Keratinocyte (primary cell): Measurements from ENCODE around the gene RND3. TPM values are rescaled to one million over a fixed set of nuclear protein-coding genes. Genes with fewer than 3 reads are reported as not detected.
A peak's percentile ranks its signal among the peaks of the same experiment; 100 is the strongest.

Experiments
- DNase-seq: peaks from one replicate; pipeline ENCODE4 v3.0.0-alpha.2; 2011; ENCODE audit warnings: low read depth, missing footprints, low spot score
- FAIRE-seq: peaks from 2 replicates; lab custom pipeline; 2011; peaks lifted over from hg19 to GRCh38; lab: Jason Lieb, UNC
- H2AFZ ChIP-seq: 2 replicates; pipeline ENCODE4 v1.6.0; 2012; ENCODE audit warnings: low read length, control low read depth, inconsistent platforms; ENCODE audit not compliant: control insufficient read depth
- H3K27ac ChIP-seq: 2 replicates; pipeline ENCODE4 v1.5.1; 2011; ENCODE audit warnings: low read length; ENCODE audit not compliant: control insufficient read depth, insufficient read depth
- H3K27me3 ChIP-seq: 3 replicates; pipeline ENCODE4 v1.6.0; 2011; ENCODE audit warnings: low read length; ENCODE audit not compliant: control insufficient read depth, insufficient read depth; ENCODE audit errors: extremely low read depth
- H3K36me3 ChIP-seq, 2 experiments: 2 replicates in 1 of 2; 3 replicates in 1 of 2; pipeline ENCODE4 v1.5.1; 2011; ENCODE audit warnings: low read length in 2 of 2, mild to moderate bottlenecking in 1 of 2; ENCODE audit not compliant: control insufficient read depth in 2 of 2, insufficient read depth in 2 of 2; ENCODE audit errors: extremely low read depth in 1 of 2
- H3K4me1 ChIP-seq: 3 replicates; pipeline ENCODE4 v1.5.1; 2011; ENCODE audit warnings: low read length; ENCODE audit not compliant: control insufficient read depth, insufficient read depth; ENCODE audit errors: extremely low read depth
- H3K4me2 ChIP-seq: 3 replicates; pipeline ENCODE4 v1.6.0; 2011; ENCODE audit warnings: low read depth, low read length; ENCODE audit not compliant: control insufficient read depth, insufficient read depth; ENCODE audit errors: extremely low read depth
- H3K4me3 ChIP-seq, 3 experiments: fragments of 200-600 bp in 1 of 3; sonication (generic) in 1 of 3; 2 replicates in 2 of 3; 3 replicates in 1 of 3; pipeline ENCODE4 v1.5.1; 2011 to 2016; ENCODE audit warnings: low read length in 3 of 3, mild to moderate bottlenecking in 3 of 3, control low read depth in 2 of 3, inconsistent platforms in 1 of 3, low read depth in 1 of 3, mixed read lengths in 1 of 3, mixed run types in 1 of 3, moderate library complexity in 1 of 3; ENCODE audit not compliant: control insufficient read depth in 2 of 3, insufficient read depth in 2 of 3; ENCODE audit errors: extremely low read depth in 1 of 3
- H3K79me2 ChIP-seq: 2 replicates; pipeline ENCODE4 v1.6.0; 2012; ENCODE audit warnings: low read length; ENCODE audit not compliant: control insufficient read depth, insufficient read depth
- H3K9ac ChIP-seq: 3 replicates; pipeline ENCODE4 v1.6.0; 2011; ENCODE audit warnings: low read length; ENCODE audit not compliant: control insufficient read depth, insufficient read depth; ENCODE audit errors: extremely low read depth
- H3K9me1 ChIP-seq: 3 replicates; pipeline ENCODE4 v1.6.0; 2011; ENCODE audit warnings: low read length; ENCODE audit not compliant: control insufficient read depth, insufficient read depth; ENCODE audit errors: extremely low read depth
- H3K9me3 ChIP-seq: 2 replicates; pipeline ENCODE4 v1.5.1; 2012; ENCODE audit warnings: low read depth, low read length; ENCODE audit not compliant: control insufficient read depth
- H4K20me1 ChIP-seq: 3 replicates; pipeline ENCODE4 v1.6.0; 2011; ENCODE audit warnings: low read length; ENCODE audit not compliant: control insufficient read depth, insufficient read depth; ENCODE audit errors: extremely low read depth
- CTCF ChIP-seq, 3 experiments: IDR thresholded peaks in 1 of 3; conservative IDR thresholded peaks in 1 of 3; optimal IDR thresholded peaks in 1 of 3; 2 replicates in 2 of 3; 3 replicates in 1 of 3; pipeline versions ENCODE3 to v1.5.1; 2011; ENCODE audit warnings: low read length in 3 of 3, mild to moderate bottlenecking in 3 of 3, moderate library complexity in 2 of 3, control low read depth in 1 of 3, inconsistent platforms in 1 of 3; ENCODE audit not compliant: insufficient read depth in 2 of 3; ENCODE audit errors: extremely low read depth in 1 of 3
- EZH2 ChIP-seq: IDR thresholded peaks from one replicate; pipeline ENCODE4 v1.6.1; 2012; ENCODE audit warnings: inconsistent platforms, mild to moderate bottlenecking, low read length, moderate library complexity
- dilution Hi-C: fragments of 300-500 bp; cut with MboI; formaldehyde crosslinking; loops from one replicate; pipeline ENCODE4 v1.7.0; 2020; ENCODE audit warnings: low sequenced_read_pairs; ENCODE audit not compliant: extremely low pct_ligation_motif_present
- polyA plus RNA-seq, 5 experiments: library from polyadenylated mRNA; depleted of rRNA in 3 of 5; stranded (reverse) in 3 of 5; stranded (forward) in 1 of 5; unstranded in 1 of 5; fragments of >200 nt; gene quantifications; 1 replicate in 1 of 5; 2 replicates in 3 of 5; 3 replicates in 1 of 5; pipeline versions ENCODE4 v1.2.1 to v1.2.3, GENCODE V29; 2011 to 2012; ENCODE audit warnings: missing spikeins in 2 of 5, low read depth in 1 of 5, low replicate concordance in 1 of 5

Gene RND3
- polyA plus RNA-seq, 1 donor (not counting 4 experiments of a cell fraction or from before 2014, with no cell fraction given): 202 TPM

DNA sequence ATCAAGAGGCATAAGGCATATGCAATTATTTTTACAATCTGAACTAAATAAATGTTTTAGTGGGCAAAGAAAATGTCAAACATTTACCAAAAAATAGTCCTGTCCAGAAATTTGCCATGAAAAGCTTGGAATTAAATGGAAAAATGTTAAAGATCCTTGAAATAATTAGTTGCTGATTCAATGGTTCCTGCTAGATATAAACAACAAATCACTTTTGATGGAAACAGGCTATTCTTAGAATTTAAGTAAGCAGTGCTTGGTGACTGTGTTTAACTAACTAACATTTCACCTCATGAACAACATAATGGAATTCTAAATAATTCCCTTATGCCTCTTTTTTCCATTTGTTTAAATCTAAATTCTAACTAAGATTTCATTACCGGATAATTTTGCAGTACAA is 3.9 kb downstream of the RND3 start:
- Histone ChIP-seq H3K4me3 (peak overlapping the region; percentile 3 to 99 (median 93)), H2AFZ (no peak overlapping the region), H3K9ac (peak overlapping the region; percentile 100), H3K4me1 (peaks cover 55% of the 10 kb centered on the region), H3K9me3 (no peaks in the 10 kb centered on the region), H3K36me3 (peaks cover 5 to 23% of the 10 kb centered on the region in 2 experiments), H3K27ac (peak overlapping the region; percentile 99), H3K9me1 (no peaks in the 10 kb centered on the region), H4K20me1 (peaks cover 20% of the 10 kb centered on the region), H3K27me3 (no peaks in the 10 kb centered on the region), H3K4me2 (peak overlapping the region; percentile 88), H3K79me2 (peaks cover 72% of the 10 kb centered on the region)
- dilution Hi-C loops: no loop called here
- no peak for DNase-seq
- FAIRE-seq: no peak
- no peak for TF ChIP-seq CTCF (optimal IDR thresholded peaks at IDR 0.05 in 1 of 3, IDR thresholded peaks at IDR 0.05 in 1 of 3, conservative IDR thresholded peaks at IDR 0.05 in 1 of 3; ENCODE audit: extremely low read depth in 1 of 3, insufficient read depth in 2 of 3, low read length in 3 of 3)
- TF ChIP-seq EZH2: no peak

DNA sequence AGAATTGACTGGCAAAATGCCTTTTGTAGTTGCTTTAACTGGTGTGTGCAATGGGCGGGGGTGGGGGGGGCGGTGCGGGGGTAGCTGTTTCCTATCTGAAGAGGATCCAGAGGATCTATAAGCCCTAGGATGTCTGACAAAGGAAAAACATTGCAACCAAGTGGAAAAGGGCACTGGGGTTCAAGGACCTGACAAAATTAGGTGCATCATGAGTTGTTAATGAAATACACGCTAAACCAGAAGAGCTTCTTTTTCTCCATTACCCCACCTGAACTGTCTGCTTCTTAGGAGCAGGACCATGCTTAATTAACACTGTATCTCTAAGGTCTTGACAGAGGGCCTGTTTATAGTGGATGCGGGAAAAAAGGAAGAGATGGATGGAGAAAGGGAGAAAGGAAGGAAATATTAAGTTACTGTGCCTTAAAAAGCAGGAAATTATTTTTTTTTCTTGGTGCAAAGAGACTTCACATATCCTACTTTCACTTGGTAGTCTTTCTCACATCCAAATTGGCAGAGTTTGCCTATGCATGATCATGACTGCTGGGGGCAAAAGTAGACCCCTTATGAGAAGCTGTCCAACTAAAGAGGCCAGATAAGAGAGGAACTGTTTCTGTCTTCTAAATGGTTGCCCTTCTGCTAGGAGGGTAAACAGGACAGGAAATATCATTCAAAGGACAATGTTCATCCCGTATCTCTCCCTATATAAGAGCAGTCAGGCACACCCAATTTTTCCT is 4.6 kb downstream of the RND3 start:
- TF ChIP-seq CTCF (optimal IDR thresholded peaks at IDR 0.05 in 1 of 3, IDR thresholded peaks at IDR 0.05 in 1 of 3, conservative IDR thresholded peaks at IDR 0.05 in 1 of 3; ENCODE audit: extremely low read depth in 1 of 3, insufficient read depth in 2 of 3, low read length in 3 of 3): no peak
- no peak for TF ChIP-seq EZH2
- Histone ChIP-seq H3K9me1 (no peaks in the 10 kb centered on the region), H3K27me3 (no peaks in the 10 kb centered on the region), H3K36me3 (peaks cover 5 to 23% of the 10 kb centered on the region in 2 experiments), H3K79me2 (peaks cover 79% of the 10 kb centered on the region), H3K4me3 (peak overlapping the region; percentile 0 to 99 (median 93)), H3K9me3 (no peaks in the 10 kb centered on the region), H4K20me1 (peaks cover 20% of the 10 kb centered on the region), H3K9ac (peak overlapping the region; percentile 100), H3K4me2 (peak overlapping the region; percentile 88), H3K4me1 (peaks cover 62% of the 10 kb centered on the region), H3K27ac (peak overlapping the region; percentile 99), H2AFZ (no peak overlapping the region)
- FAIRE-seq (no peak), DNase-seq (no peak)
- dilution Hi-C loops: no loop called here
